NCI-H2196 treated with DMSO at 0.1 percent for 48 hours (cell line): ENCODE data around the gene NAA20.

Experiments
- DNase-seq: peaks from one replicate; lab custom pipeline; 2025; ENCODE audit not compliant: unreplicated experiment; lab: John Stamatoyannopoulos, UW

Gene NAA20

DNA sequence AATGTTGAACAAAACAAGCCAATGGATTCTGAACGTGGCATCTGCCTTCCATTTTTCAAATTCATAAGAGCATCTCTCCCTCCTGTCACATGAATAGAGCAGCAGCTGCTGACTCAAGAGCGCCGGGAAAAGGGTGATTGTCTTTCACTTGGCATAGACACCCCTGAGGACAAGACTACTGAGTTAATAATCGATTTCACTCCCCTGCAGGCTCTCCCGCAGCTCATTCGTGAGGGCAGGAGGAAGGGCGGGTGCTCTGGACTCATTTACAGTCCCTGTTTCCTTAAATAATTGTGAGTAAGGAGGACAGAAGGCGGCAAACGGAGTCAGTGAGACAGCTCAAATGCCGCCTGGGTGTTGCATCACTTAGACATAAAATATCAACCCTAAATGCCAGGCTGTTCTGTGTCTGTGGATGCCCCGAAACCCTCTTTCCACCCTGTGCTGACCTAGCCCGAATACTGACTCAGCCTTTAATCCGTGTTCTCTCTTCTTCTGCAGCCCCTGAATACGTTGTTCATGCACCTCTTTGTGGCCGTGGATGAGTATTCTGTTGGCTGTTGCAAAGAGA lies 56.7 kb downstream of the NAA20 start:
- no peak for DNase-seq

DNA sequence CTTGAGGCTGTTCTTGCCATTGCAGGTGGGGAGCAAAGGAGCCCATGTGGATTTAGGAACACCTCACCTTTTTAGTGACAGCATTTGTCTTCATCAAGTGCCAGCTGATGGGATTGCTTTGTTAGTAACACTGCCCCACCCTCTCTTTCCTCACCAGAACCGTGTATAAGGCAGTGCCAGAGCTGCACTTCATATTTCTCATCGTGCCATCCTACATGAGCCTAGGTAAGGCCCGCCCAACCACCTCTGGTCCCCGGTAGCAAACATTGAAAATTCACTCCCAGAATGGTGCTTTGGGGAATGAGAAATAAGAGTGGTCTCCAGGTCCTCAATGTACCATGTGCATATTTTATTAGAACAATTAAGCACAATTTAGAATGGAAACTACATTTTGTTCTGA lies 57.9 kb downstream of the NAA20 start:
- no peak for DNase-seq

DNA sequence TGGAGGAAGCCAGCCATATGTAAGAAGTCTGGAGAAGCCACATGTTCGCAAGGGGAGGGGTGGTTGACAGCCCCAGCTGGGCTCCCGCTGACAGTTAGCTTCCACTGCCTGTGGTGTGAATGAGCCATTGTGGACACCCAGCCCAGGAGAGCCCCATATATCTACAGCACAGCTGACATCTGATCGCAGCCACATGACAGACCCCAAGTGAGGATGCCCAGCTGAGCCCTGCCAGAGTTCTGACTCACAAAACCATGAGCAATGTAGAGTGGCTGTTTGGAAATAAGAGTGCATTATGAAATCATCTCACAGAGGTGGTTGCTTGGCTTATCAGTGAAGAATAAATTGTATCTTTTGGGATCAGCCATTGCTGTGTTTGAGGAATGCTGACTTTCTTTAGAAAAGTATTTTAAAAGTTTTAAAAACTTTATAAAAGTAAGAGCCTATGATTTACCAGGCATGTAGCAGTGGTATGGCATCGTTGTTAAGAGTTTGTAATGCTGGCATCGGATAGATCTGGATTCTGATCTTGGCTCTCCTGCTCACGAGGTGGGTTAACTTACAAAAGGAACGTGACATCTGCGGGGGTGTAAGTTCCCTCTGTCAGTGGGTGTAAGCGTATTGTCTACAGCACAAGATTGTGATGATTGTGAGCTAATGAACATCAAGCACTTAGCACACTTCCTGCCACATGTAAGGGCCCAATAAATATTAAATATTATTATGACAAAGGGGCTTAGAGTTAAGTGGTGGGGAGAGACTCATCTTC lies 59.3 kb downstream of the NAA20 start:
- DNase-seq = no peak

DNA sequence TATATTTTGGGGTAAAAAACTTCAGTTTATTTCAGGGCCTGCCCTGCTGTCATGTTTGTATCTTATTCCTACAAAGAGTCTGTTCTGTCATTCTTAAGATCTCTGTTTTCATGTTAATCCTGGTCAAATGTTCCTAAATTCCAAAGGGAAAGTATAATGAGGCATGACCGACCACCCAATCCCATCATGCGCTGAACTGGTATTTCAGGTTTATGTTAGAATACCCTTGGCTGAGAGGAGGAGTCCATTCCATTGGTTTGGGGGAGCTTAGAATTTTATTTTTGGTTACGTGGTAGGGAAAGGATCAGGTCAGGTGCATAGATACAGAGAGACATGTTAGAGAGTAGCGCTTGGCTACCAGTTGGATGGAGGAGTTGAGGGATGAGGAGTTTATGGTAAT lies 60.9 kb downstream of the NAA20 start:
- DNase-seq = no peak

DNA sequence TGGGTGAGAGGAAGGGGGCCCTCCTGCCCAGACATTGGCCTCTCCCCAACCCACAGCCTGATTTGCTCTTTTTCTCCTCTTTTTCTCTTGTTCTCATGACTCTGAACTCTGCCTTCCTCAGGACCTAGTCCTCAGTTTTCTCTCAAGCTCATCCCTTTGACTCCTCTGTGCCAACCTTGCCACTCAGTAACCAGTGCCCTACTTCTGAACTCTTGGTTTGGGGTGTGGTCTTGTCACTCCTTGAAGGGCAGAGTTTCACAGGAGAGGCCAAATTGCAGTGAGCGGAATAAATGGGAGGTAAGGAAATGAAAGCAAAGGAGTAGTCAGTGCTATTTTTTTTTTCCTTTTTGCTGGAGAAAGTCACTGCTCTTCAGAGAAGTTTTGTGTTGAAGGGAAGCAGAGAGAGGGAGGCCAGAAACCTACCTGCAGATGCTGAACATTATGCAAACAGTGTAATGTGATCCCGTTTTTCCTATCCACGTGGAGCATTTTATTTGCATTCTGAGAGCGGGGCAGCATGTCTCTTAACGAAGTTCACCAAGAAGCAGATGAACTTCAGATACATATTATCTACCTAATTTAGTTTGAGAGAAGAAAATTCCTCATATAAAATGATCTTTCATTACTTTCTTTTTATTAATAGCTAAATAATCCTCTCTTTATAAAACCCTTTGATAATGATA lies 62.1 kb downstream of the NAA20 start:
- DNase-seq = peak; percentile 43
